SK-N-SH (cell line): ENCODE measurements around the gene AWAT1. TPM values are rescaled to one million over a fixed set of nuclear protein-coding genes. Genes with fewer than 3 reads are reported as not detected.

Source experiments
- CTCF ChIA-PET: fragments of 300-600, 350-600 bp; formaldehyde crosslinking; extraction: SDS; loops from one replicate; lab custom pipeline; 2021; lab: Yijun Ruan, JAX
- POLR2A ChIA-PET: fragments of 350-600 bp; sonication (Branson Sonifier 250); formaldehyde crosslinking; extraction: SDS; loops from one replicate; lab custom pipeline; 2020; ENCODE audit warnings: antibody characterized with exemption, inconsistent platforms; lab: Yijun Ruan, JAX
- DNase-seq: peaks from one replicate; pipeline ENCODE4 v3.0.0; 2012
- H2AFZ ChIP-seq: fragments of 200-600 bp; sonication (generic); 2 replicates; pipeline ENCODE4 v1.8.1; 2016; ENCODE audit warnings: antibody characterized with exemption, mild to moderate bottlenecking, low read depth
- H3F3A ChIP-seq: fragments of 200-600 bp; sonication (generic); replicated peaks from 2 replicates; pipeline ENCODE3; 2016; ENCODE audit warnings: antibody characterized with exemption, mild to moderate bottlenecking; ENCODE audit not compliant: insufficient read depth
- H3K27ac ChIP-seq, 2 experiments: fragments of 200-500 bp in 1 of 2; fragments of 200-600 bp in 1 of 2; sonication (Bioruptor generic) in 1 of 2; sonication (generic), shearing (Covaris generic) in 1 of 2; 2 replicates each; pipeline versions ENCODE4 v1.5.1 to v1.6.1; 2014 to 2016; ENCODE audit warnings: low read depth in 2 of 2, inconsistent platforms in 1 of 2, low read length in 1 of 2, mild to moderate bottlenecking in 1 of 2, mixed read lengths in 1 of 2
- H3K27me3 ChIP-seq: fragments of 200-600 bp; sonication (generic), shearing (Covaris generic); 2 replicates; pipeline ENCODE4 v1.6.1; 2016; ENCODE audit warnings: mixed run types; ENCODE audit not compliant: insufficient read depth
- H3K36me3 ChIP-seq, 2 experiments: fragments of 200-500 bp in 1 of 2; fragments of 200-600 bp in 1 of 2; sonication (Bioruptor generic) in 1 of 2; sonication (generic) in 1 of 2; replicated peaks in 1 of 2; 2 replicates each; pipeline versions ENCODE3 to v1.5.1; 2014 to 2016; ENCODE audit warnings: low read length in 1 of 2, mild to moderate bottlenecking in 1 of 2; ENCODE audit not compliant: insufficient read depth in 2 of 2, control insufficient read depth in 1 of 2
- H3K4me1 ChIP-seq, 2 experiments: fragments of 200-500 bp in 1 of 2; fragments of 200-600 bp in 1 of 2; sonication (Bioruptor generic) in 1 of 2; sonication (generic), shearing (Covaris generic) in 1 of 2; 2 replicates each; pipeline versions ENCODE4 v1.5.1 to v1.6.1; 2014 to 2016; ENCODE audit warnings: low read depth in 1 of 2, low read length in 1 of 2, mixed run types in 1 of 2; ENCODE audit not compliant: insufficient read depth in 2 of 2, control insufficient read depth in 1 of 2
- H3K4me2 ChIP-seq: fragments of 200-600 bp; sonication (generic), shearing (Covaris generic); 2 replicates; pipeline ENCODE4 v1.6.1; 2017; ENCODE audit warnings: mixed run types
- H3K4me3 ChIP-seq, 2 experiments: fragments of 200-500 bp in 1 of 2; fragments of 200-600 bp in 1 of 2; sonication (Bioruptor generic) in 1 of 2; sonication (generic), shearing (Covaris generic) in 1 of 2; 2 replicates each; pipeline versions ENCODE4 v1.5.1 to v1.8.1; 2014 to 2016; ENCODE audit warnings: low read depth in 2 of 2, inconsistent platforms in 1 of 2, low read length in 1 of 2, mild to moderate bottlenecking in 1 of 2, mixed read lengths in 1 of 2, moderate library complexity in 1 of 2
- H3K79me2 ChIP-seq: fragments of 200-600 bp; sonication (generic); 2 replicates; pipeline ENCODE4 v1.8.1; 2017; ENCODE audit warnings: mild to moderate bottlenecking; ENCODE audit not compliant: insufficient read depth
- H3K9ac ChIP-seq: fragments of 200-600 bp; sonication (generic); 2 replicates; pipeline ENCODE4 v1.6.1; 2017; ENCODE audit warnings: mixed run types
- H3K9me2 ChIP-seq: fragments of 200-600 bp; sonication (generic); 2 replicates; pipeline ENCODE4 v1.6.1; 2017; ENCODE audit warnings: mixed run types
- H3K9me3 ChIP-seq: fragments of 200-600 bp; sonication (generic); 2 replicates; pipeline ENCODE4 v1.6.1; 2017; ENCODE audit warnings: mixed run types, mild to moderate bottlenecking, moderate library complexity
- H4K20me1 ChIP-seq: fragments of 200-600 bp; sonication (generic); 2 replicates; pipeline ENCODE4 v1.6.1; 2017; ENCODE audit warnings: mild to moderate bottlenecking, mixed run types; ENCODE audit not compliant: insufficient read depth
- EZH2phosphoT487 ChIP-seq: fragments of 200-600 bp; sonication (generic); IDR thresholded peaks from 2 replicates; pipeline ENCODE4 v1.6.1; 2017; ENCODE audit warnings: low read depth, mixed run types, mild to moderate bottlenecking, antibody characterized with exemption, moderate library complexity, borderline replicate concordance
- FOSL2 ChIP-seq: IDR thresholded peaks from 2 replicates; pipeline ENCODE4 v1.4.0; 2012; ENCODE audit warnings: low read depth, mild to moderate bottlenecking, moderate library complexity, borderline replicate concordance
- RAD21 ChIP-seq: IDR thresholded peaks from 2 replicates; pipeline ENCODE4 v1.6.1; 2012; ENCODE audit warnings: mild to moderate bottlenecking, low read length
- TEAD4 ChIP-seq: IDR thresholded peaks from 2 replicates; pipeline ENCODE4 v1.4.0; 2012; ENCODE audit warnings: mild to moderate bottlenecking, borderline replicate concordance; ENCODE audit not compliant: insufficient read depth
- WGBS: methylation state at CpG from one replicate; pipeline ENCODE4 v1.1.6; 2017; ENCODE audit warnings: low lambda C conversion rate; 5-methylcytosine and 5-hydroxymethylcytosine counted together
- polyA plus RNA-seq, 3 experiments: library from polyadenylated mRNA; depleted of rRNA; stranded (reverse); fragments of >200 nt; gene quantifications; 2 replicates each; pipeline ENCODE4 v1.2.3, GENCODE V29; 2012
- TF ChIP-seq, protein P1 (sequence below): IDR thresholded peaks from 2 replicates; pipeline ENCODE4 v1.6.1; 2012; ENCODE audit warnings: mild to moderate bottlenecking, low read depth, low read length, moderate library complexity
- TF ChIP-seq, protein P2 (sequence below): IDR thresholded peaks from 2 replicates; pipeline ENCODE4 v1.4.0; 2012; ENCODE audit warnings: low read depth, borderline replicate concordance
- TF ChIP-seq, protein P3 (sequence below): fragments of 200-600 bp; sonication (generic); IDR thresholded peaks from 2 replicates; pipeline ENCODE4 v1.6.1; 2017; ENCODE audit warnings: antibody characterized with exemption, mild to moderate bottlenecking, moderate library complexity

Gene AWAT1
- polyA plus RNA-seq, 1 of the 3 experiments (the other 2 are of a cell fraction): not detected

DNA sequence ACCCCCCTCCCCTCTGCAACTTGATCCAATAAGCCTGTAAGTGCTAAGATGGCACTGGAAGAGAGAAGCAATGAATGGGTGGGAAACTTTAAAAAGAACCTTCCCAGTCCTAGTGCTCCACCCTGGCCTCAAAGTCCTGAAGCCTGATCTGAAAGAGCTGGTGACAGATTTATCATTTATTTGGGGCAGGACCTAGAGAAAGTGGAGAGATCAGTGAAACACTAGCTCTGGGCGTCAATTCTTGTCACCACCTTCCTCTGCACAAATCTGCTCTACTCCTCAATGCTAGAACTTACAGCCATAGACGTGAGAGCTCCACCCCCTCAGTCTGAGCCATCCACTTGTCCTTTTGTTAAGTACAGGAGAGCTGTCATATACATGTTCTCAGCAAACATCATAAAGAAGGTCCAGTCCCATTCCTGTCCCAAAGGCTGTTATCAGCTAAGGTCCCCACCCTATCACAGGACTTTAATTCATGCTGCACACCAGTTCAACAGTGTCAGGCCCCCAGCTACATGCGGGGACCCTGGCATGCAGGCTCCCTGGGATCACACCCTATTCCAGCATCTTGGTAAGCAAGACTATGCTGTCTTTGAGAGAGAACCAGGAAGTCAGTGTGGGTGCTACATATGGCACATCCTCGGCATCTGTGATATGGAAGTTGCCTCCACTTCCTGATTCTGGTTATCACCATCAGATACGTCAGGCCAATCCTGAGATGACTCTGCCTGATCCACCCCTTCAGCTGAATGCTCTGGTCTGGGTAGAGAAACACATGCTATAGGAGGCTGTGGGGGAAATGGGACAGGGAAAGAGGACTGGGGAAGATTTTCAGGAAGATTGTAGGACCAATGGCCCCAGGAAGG, 23.2 kb downstream of the AWAT1 start:
- WGBS: 38% methylated on average over 5 of the region's 5 CpGs
- H3K4me3 ChIP-seq: no peak overlapping the region
- H3K4me2 ChIP-seq: no peak overlapping the region
- TF ChIP-seq TEAD4 (no peak), FOSL2 (no peak), RAD21 (no peak), EZH2phosphoT487 (no peak)
- TF ChIP-seq, protein P1, sequence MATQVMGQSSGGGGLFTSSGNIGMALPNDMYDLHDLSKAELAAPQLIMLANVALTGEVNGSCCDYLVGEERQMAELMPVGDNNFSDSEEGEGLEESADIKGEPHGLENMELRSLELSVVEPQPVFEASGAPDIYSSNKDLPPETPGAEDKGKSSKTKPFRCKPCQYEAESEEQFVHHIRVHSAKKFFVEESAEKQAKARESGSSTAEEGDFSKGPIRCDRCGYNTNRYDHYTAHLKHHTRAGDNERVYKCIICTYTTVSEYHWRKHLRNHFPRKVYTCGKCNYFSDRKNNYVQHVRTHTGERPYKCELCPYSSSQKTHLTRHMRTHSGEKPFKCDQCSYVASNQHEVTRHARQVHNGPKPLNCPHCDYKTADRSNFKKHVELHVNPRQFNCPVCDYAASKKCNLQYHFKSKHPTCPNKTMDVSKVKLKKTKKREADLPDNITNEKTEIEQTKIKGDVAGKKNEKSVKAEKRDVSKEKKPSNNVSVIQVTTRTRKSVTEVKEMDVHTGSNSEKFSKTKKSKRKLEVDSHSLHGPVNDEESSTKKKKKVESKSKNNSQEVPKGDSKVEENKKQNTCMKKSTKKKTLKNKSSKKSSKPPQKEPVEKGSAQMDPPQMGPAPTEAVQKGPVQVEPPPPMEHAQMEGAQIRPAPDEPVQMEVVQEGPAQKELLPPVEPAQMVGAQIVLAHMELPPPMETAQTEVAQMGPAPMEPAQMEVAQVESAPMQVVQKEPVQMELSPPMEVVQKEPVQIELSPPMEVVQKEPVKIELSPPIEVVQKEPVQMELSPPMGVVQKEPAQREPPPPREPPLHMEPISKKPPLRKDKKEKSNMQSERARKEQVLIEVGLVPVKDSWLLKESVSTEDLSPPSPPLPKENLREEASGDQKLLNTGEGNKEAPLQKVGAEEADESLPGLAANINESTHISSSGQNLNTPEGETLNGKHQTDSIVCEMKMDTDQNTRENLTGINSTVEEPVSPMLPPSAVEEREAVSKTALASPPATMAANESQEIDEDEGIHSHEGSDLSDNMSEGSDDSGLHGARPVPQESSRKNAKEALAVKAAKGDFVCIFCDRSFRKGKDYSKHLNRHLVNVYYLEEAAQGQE: no peak
- TF ChIP-seq, protein P2, sequence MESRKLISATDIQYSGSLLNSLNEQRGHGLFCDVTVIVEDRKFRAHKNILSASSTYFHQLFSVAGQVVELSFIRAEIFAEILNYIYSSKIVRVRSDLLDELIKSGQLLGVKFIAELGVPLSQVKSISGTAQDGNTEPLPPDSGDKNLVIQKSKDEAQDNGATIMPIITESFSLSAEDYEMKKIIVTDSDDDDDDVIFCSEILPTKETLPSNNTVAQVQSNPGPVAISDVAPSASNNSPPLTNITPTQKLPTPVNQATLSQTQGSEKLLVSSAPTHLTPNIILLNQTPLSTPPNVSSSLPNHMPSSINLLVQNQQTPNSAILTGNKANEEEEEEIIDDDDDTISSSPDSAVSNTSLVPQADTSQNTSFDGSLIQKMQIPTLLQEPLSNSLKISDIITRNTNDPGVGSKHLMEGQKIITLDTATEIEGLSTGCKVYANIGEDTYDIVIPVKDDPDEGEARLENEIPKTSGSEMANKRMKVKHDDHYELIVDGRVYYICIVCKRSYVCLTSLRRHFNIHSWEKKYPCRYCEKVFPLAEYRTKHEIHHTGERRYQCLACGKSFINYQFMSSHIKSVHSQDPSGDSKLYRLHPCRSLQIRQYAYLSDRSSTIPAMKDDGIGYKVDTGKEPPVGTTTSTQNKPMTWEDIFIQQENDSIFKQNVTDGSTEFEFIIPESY: no peak
- TF ChIP-seq, protein P3, sequence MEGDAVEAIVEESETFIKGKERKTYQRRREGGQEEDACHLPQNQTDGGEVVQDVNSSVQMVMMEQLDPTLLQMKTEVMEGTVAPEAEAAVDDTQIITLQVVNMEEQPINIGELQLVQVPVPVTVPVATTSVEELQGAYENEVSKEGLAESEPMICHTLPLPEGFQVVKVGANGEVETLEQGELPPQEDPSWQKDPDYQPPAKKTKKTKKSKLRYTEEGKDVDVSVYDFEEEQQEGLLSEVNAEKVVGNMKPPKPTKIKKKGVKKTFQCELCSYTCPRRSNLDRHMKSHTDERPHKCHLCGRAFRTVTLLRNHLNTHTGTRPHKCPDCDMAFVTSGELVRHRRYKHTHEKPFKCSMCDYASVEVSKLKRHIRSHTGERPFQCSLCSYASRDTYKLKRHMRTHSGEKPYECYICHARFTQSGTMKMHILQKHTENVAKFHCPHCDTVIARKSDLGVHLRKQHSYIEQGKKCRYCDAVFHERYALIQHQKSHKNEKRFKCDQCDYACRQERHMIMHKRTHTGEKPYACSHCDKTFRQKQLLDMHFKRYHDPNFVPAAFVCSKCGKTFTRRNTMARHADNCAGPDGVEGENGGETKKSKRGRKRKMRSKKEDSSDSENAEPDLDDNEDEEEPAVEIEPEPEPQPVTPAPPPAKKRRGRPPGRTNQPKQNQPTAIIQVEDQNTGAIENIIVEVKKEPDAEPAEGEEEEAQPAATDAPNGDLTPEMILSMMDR: no peak
- ChIA-PET POLR2A (no interaction called here), CTCF (interaction anchor here (1.1 kb wide), 1 partner anchor 61 kb away, joined by 3 read pairs; no protein-coding TSS in a partner anchor)
- H3K27me3 ChIP-seq: no peaks in the 10 kb centered on the region; the same call in 1 of the 2 replicates
- no peak for DNase-seq
- no peaks in the 10 kb centered on the region for H4K20me1 ChIP-seq
- H3K27ac ChIP-seq: no peak overlapping the region
- H2AFZ ChIP-seq: no peak overlapping the region
- no peak overlapping the region for H3K9ac ChIP-seq
- H3F3A ChIP-seq: no peaks in the 10 kb centered on the region
- H3K4me1 ChIP-seq: no peaks in the 10 kb centered on the region
- no peaks in the 10 kb centered on the region for H3K36me3 ChIP-seq
- H3K9me3 ChIP-seq: no peaks in the 10 kb centered on the region
- no peaks in the 10 kb centered on the region for H3K9me2 ChIP-seq
- H3K79me2 ChIP-seq: no peaks in the 10 kb centered on the region
